ENCODE measurements around the gene TMEM169.

Gene TMEM169

GRCh38 chr2:216081487-216082116 is at the start of gene TMEM169, which contains the start of gene PECR:
TSS of gene TMEM169 (plus strand) at chr2:216081919. CDS start at chr2:216095964, 14,045 bp downstream.
TSS of gene PECR (minus strand) at chr2:216081809. CDS start at chr2:216081741, 68 bp downstream.
- peak; percentile 80 to 82 for DNase-seq

GRCh38 chr2:216031960-216032689 is 49.6 kb upstream of the TMEM169 start:
- DNase-seq = no peak

- DNase-seq = no peak
These were observed 48.3 kb upstream of the TMEM169 start for GRCh38 chr2:216033403-216033802.

- DNase-seq = peak; percentile 90 to 91
These were observed 47.7 kb upstream of the TMEM169 start for GRCh38 chr2:216034065-216034464.

GRCh38 chr2:216039918-216040317 is 41.8 kb upstream of the TMEM169 start:
- no peak for DNase-seq

DNA sequence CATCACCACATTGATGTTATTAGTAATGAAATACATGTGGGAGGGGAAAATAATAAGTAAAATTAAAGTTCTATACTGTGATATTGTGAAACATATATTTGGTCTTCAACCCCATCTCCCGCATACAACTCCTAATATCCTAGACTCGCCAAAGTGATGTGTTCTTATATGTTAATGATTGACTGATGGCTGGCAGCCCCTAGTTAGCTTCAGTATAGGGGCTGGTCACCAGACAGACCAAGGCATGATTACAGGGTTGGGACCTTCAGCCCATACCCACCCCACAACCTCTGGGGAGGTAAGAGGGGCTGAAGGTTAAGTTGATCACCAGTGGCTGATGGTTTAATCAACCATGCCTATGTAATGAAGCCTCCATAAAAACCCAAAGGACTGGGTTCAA is 40.3 kb upstream of the TMEM169 start:
- no peak for DNase-seq

- no peak for DNase-seq
These were observed 37.8 kb upstream of the TMEM169 start for GRCh38 chr2:216043949-216044348.

GRCh38 chr2:216044883-216045486 is 36.7 kb upstream of the TMEM169 start:
- DNase-seq = no peak

- no peak for DNase-seq
These were observed 34.3 kb upstream of the TMEM169 start for GRCh38 chr2:216047397-216047796.

DNA sequence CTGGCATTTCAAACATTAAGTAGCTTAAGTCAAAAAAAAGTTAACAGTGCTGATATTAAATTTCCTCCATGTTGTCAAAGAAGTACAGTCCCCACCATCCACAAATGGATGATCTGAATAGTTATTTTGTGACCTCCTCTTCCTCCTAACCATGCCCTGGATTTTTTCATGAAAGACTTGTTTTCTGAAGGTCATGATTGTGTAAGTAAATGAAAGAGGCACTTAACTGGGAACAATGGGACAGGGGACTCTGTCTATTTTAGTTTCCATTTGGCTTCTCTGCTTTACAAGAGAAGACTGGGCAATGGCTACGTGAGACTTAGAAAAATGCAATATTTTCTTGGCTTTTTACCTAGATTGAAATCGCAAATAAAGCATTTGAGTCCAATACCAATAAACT is 32.3 kb upstream of the TMEM169 start:
- no peak for DNase-seq

GRCh38 chr2:216051350-216051749 is 30.4 kb upstream of the TMEM169 start:
- no peak for DNase-seq

DNA sequence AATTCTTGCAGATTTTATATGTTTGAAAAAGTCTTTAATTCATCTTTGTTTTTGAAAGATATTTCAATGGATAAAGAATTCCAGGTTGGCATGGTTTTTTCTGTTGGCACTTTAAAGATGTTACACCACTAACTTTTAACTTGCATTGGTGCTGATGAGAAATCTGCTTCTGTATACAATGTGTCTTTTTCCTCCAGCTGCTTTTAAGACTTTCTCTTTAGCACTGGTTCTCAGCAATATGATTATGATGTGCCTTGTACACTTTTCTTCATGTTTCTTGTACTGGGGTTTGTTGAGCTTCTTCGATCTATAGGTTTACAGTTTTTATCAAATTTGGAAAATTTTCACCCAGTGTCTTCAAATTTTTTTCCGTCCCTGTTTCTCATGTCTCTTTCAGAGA is 29.3 kb upstream of the TMEM169 start:
- DNase-seq = no peak

DNA sequence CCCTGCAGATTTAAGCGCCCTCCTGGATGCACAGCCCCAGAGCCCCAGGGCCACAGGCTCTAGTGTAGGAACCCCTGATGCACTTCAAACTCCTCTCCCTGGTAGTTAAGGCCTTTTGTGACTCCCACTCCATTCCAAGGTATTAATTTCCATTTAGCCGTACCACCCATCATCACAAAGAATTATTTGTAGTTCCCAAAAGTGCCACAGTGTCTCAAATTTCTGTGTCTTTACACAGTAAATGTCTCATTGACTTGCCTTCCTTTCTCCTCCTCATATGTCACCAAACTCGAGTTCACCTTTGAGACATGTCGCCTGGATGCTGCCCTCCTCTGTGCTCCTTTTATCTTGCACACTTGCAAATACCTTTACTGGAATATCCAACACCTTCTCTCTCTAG is 26.0 kb upstream of the TMEM169 start:
- no peak for DNase-seq

DNA sequence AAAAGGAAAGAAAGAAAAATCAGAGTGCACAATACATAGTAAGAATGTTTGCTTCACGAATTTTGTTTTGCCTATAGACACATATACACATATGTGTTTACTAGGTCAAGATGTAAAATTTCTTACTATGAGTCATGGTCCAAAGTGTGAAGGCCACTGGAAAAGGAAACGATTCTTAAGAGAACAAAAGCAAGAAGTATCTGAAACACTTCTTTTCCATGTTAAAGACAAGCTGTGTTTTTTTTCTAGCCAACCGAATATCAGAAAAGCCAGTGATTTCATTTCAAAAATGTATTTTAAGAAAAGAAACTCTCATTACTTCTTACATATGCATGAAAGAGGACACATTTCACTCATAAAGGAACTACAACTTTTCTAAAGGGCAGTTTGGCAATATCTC is 25.0 kb upstream of the TMEM169 start:
- DNase-seq = no peak

DNA sequence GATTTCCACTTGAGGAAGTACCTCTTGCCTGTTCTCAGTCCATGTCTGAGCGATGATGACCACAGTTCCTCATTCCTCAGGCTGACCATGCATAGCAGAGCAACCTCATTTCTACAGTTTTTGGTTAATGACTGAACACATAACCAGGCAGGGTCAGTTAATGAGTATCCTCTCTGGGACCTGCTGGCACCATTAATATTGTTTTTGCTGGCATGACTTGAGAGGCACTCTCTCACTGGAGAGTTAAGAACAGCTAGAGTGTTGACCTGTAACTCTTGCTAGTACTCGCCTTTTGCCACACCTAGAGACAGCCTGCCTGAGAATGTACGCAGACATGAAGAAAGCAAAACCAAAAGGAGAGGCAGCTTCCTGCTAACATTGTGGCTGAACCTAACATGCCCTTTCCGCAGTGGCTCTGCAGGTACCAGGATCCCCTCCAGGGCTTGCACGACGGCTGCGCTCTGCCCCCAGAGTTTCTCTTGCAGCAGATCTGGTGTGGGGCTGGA is 24.0 kb upstream of the TMEM169 start:
- DNase-seq = peak; percentile 41 to 50

DNA sequence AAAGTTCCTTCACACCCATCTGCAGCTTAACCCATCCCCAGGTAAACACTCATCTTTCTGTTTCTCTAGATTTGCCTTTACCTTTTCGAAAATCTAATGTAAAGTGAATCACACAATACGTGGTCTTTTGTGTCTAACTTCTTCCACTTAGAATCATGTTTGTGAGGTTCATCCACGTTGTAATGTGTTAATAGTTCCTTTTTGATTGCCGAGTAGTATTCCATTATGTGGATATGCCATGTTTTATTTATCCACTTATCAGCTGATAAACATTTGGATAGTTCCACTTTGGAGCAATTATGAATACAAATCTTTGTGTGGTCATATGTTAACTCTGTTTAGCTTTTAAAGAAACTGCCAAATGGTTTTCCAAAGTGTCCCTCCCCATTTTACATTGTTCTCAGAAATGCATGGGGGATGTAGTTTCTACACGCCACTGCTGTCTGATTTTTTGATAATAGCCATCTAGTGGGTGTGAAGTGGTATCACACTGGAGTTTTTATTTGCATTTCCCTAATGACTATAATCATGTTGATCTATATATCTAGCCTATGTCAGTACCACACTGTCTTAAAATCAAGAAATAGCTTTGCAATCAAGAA is 22.4 kb upstream of the TMEM169 start:
- DNase-seq = no peak

DNA sequence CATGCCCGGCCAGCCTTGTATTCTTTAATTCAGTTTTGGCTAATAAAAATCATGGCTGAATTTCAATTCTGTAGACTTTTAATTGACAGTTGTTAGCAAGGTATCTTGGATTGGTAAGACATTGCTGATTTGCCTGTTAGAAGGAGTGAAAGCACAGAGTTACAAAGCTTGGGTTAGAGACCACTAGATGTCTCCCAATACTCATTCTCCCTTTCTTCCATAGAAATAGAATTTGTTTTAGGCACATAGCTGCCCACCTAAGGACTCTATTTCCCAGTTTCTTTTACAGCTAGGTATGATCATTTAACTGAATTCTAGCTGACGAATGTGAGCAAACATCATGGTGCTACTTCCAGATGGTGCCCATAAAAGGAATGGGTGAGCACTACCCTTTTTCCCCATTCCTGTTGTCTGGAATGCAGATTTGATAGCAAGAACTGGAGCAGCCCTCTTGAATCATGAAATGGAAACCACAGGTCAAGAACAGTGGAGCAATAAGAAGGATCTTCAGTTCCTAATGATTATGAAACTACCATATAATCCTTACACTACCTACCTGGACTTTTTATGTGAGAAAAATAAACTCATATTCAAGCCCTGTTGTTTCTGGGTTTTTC is 17.6 kb upstream of the TMEM169 start:
- DNase-seq = no peak

- no peak for DNase-seq
These were observed 17.1 kb upstream of the TMEM169 start for GRCh38 chr2:216064665-216065064.

DNA sequence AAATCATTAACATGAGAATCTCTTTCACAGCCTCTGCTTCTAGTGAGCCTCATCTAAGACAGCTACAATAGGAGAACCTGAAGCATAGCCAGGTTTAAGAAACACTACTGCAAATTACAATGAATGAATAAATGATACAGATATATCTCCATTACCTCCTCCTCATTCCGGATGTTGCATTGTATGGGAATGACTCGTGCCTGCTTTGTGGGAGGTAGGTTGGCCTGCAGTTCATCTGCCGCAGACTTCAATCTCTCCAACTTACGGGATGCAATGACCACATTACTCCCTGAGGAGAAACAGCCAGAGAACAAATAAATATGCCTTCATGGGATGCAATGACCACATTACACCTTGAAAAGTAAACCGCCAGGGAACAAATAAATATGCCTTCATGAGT is 15.5 kb upstream of the TMEM169 start:
- DNase-seq = no peak

DNA sequence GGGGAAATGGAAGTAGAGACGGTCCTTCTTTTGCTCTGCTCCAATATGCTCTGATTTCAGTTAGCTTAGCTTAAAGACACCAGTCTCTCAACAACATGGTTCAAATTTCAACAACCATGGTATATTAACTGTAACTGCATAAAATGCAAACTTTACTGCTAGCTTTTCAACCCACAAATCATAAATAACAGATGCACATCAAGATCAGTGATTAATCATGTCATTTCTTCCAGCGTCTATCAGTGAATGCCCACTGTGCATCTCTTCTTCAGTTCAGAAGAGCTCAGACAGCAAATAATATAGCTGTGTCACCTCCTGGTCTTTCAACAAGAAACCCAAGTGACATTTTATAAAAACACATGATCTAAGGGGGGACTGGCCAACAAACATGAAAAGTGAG is 12.7 kb upstream of the TMEM169 start:
- DNase-seq = no peak

DNA sequence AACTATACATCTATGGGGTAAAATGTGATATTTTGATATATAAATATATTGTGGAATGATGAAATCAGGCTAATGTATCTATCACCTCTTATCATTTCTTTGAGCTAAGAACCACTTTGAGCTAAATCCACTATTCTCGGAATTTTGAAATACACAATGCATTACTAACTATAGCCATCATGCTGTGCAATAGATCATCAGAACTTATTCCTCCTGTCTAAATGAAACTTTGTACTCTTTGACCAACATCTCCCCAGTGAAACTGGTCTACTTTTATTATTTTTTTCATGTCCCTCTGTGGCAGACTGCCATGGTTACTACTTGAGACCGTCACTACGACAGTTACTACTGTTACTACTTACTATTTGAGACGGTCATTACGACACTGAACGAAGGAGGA is 11.5 kb upstream of the TMEM169 start:
- no peak for DNase-seq

DNA sequence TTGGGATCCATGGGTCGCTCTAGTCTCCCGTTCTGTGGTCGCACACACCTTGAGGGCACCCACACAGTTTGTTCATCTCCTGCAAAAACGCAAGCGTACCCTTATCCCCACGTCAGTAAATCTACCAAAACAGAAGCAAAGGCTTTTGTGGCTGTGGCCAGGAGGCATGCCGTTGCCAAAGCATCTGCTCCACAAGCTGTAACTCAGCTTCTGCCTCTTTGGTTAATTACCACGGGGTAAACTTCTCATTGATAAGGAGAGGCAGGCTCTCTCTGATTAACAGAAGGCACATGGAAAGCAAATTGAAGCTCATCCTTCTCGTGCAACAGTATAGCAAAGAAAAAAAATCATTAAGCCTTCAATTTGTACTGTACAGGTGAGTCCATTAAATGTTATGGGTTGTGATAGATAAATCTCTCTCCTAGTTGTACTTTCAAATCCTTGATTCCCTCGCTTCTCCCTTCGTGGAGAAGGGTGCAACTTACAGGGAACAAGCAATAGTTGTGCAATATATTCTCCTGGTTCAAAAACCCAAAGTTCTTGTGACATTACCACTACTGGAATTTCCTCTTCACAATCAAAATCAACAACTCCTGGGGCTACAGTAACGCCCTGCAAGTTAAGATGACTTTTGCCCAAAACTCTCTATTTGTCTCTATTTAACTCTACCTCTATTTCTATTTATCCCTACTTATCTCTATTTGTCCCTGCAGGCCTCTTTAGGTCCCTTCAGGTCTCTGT is 10.4 kb upstream of the TMEM169 start:
- no peak for DNase-seq

Measured in activated CD4-positive, alpha-beta T cell treated with anti-CD3 and anti-CD28 coated beads, Interleukin-2, amount 50 U/mL, for 48 hours (primary cell).